ENCODE measurements around the gene SRPRB. TPM values are rescaled to one million over a fixed set of nuclear protein-coding genes. Genes with fewer than 3 reads are reported as not detected.

SRPRB gene
- total RNA-seq, 1 experiment from 2014 or later = 43.4 TPM

- Histone ChIP-seq H3K4me2 (ENCODE audit: low read length) (no peak overlapping the region), H3K36me3 (ENCODE audit: low read depth, low read length) (no peaks in the 10 kb centered on the region), H3F3A (ENCODE audit: low read length, unreplicated experiment) (no peaks in the 10 kb centered on the region), H3K9me2 (replicated peaks; ENCODE audit: low read length) (no peaks in the 10 kb centered on the region), H3K9me3 (ENCODE audit: low read length) (no peaks in the 10 kb centered on the region), H3K27me3 (ENCODE audit: low read length) (peaks cover 5% of the 10 kb centered on the region; the same call in 1 of the 2 replicates), H3K79me2 (ENCODE audit: low read length) (no peaks in the 10 kb centered on the region), H4K20me1 (ENCODE audit: low read length) (no peaks in the 10 kb centered on the region), H3K4me3 (ENCODE audit: low read length) (no peak overlapping the region), H2AFZ (ENCODE audit: low read length) (no peak overlapping the region), H3K9ac (ENCODE audit: low read length) (no peak overlapping the region), H3K27ac (ENCODE audit: low read length) (no peak overlapping the region), H3K4me1 (ENCODE audit: insufficient read depth, low read length) (no peaks in the 10 kb centered on the region)
- CTCF ChIA-PET = no interaction called here
- DNase-seq (no peak), ATAC-seq (no peak)
- intact Hi-C loops (cut with micrococcal nuclease) = no loop called here
- TF ChIP-seq EZH2 (IDR thresholded peaks at IDR 0.05; ENCODE audit: low read length, unreplicated experiment) (no peak), CTCF (conservative IDR thresholded peaks at IDR 0.05; ENCODE audit: low read depth, low read length) (no peak), EZH2phosphoT487 (IDR thresholded peaks at IDR 0.05; ENCODE audit: borderline replicate concordance, low read length) (no peak)
- POLR2A ChIA-PET (ENCODE audit: unreplicated experiment) = no interaction called here
- no TSS peak for BruUV-seq (replicated peaks)
These were observed 43.1 kb upstream of the SRPRB start for GRCh38 chr3:133762539-133762938.

GRCh38 chr3:133763797-133764683 is 41.6 kb upstream of the SRPRB start:
- TF ChIP-seq EZH2 (IDR thresholded peaks at IDR 0.05; ENCODE audit: low read length, unreplicated experiment) (no peak), EZH2phosphoT487 (IDR thresholded peaks at IDR 0.05; ENCODE audit: borderline replicate concordance, low read length) (no peak), CTCF (conservative IDR thresholded peaks at IDR 0.05; ENCODE audit: low read depth, low read length) (no peak)
- H3K4me1 ChIP-seq (ENCODE audit: insufficient read depth, low read length) = no peaks in the 10 kb centered on the region
- no peak overlapping the region for H2AFZ ChIP-seq (ENCODE audit: low read length)
- ATAC-seq (no peak), DNase-seq (no peak)
- POLR2A ChIA-PET (ENCODE audit: unreplicated experiment) = no interaction called here
- H3K4me3 ChIP-seq (ENCODE audit: low read length) = no peak overlapping the region
- H3F3A ChIP-seq (ENCODE audit: low read length, unreplicated experiment) = no peaks in the 10 kb centered on the region
- H3K27ac ChIP-seq (ENCODE audit: low read length) = no peak overlapping the region
- H3K79me2 ChIP-seq (ENCODE audit: low read length) = no peaks in the 10 kb centered on the region
- no peak overlapping the region for H3K9ac ChIP-seq (ENCODE audit: low read length)
- H3K4me2 ChIP-seq (ENCODE audit: low read length) = no peak overlapping the region
- H3K9me2 ChIP-seq (replicated peaks; ENCODE audit: low read length) = no peaks in the 10 kb centered on the region
- intact Hi-C loops (cut with micrococcal nuclease) = no loop called here
- H3K27me3 ChIP-seq (ENCODE audit: low read length) = peaks cover 5% of the 10 kb centered on the region; the same call in 1 of the 2 replicates
- no peaks in the 10 kb centered on the region for H3K9me3 ChIP-seq (ENCODE audit: low read length)
- H4K20me1 ChIP-seq (ENCODE audit: low read length) = no peaks in the 10 kb centered on the region
- BruUV-seq (replicated peaks) = no TSS peak
- H3K36me3 ChIP-seq (ENCODE audit: low read depth, low read length) = no peaks in the 10 kb centered on the region
- CTCF ChIA-PET = no interaction called here

- H3K27me3 ChIP-seq (ENCODE audit: low read length) = peaks cover 5% of the 10 kb centered on the region; the same call in 1 of the 2 replicates
- BruUV-seq (replicated peaks) = no TSS peak
- intact Hi-C loops (cut with micrococcal nuclease) = no loop called here
These were observed 40.4 kb upstream of the SRPRB start for GRCh38 chr3:133765256-133765655.

More at GRCh38 chr3:133765256-133765655, 40.4 kb upstream of the SRPRB start:
- Histone ChIP-seq H3F3A (ENCODE audit: low read length, unreplicated experiment) (no peaks in the 10 kb centered on the region), H3K79me2 (ENCODE audit: low read length) (no peaks in the 10 kb centered on the region), H3K4me2 (ENCODE audit: low read length) (no peak overlapping the region), H3K4me3 (ENCODE audit: low read length) (no peak overlapping the region), H3K27ac (ENCODE audit: low read length) (no peak overlapping the region), H3K4me1 (ENCODE audit: insufficient read depth, low read length) (no peaks in the 10 kb centered on the region), H3K9me3 (ENCODE audit: low read length) (no peaks in the 10 kb centered on the region), H2AFZ (ENCODE audit: low read length) (no peak overlapping the region), H3K36me3 (ENCODE audit: low read depth, low read length) (no peaks in the 10 kb centered on the region), H3K9me2 (replicated peaks; ENCODE audit: low read length) (no peaks in the 10 kb centered on the region), H3K9ac (ENCODE audit: low read length) (no peak overlapping the region), H4K20me1 (ENCODE audit: low read length) (no peaks in the 10 kb centered on the region)
- CTCF ChIA-PET = no interaction called here
- DNase-seq = no peak
- POLR2A ChIA-PET (ENCODE audit: unreplicated experiment) = no interaction called here
- ATAC-seq = no peak
- TF ChIP-seq CTCF (conservative IDR thresholded peaks at IDR 0.05; ENCODE audit: low read depth, low read length) (no peak), EZH2phosphoT487 (IDR thresholded peaks at IDR 0.05; ENCODE audit: borderline replicate concordance, low read length) (no peak), EZH2 (IDR thresholded peaks at IDR 0.05; ENCODE audit: low read length, unreplicated experiment) (no peak)

Measured in PC-3 (cell line).